SK-N-SH (cell line): ENCODE results near the gene CST11. TPM values are rescaled to one million over a fixed set of nuclear protein-coding genes. Genes with fewer than 3 reads are reported as not detected.

ENCODE experiments used
- CTCF ChIA-PET: fragments of 300-600, 350-600 bp; formaldehyde crosslinking; extraction: SDS; loops from one replicate; lab custom pipeline; 2021; lab: Yijun Ruan, JAX
- POLR2A ChIA-PET: fragments of 350-600 bp; sonication (Branson Sonifier 250); formaldehyde crosslinking; extraction: SDS; loops from one replicate; lab custom pipeline; 2020; ENCODE audit warnings: antibody characterized with exemption, inconsistent platforms; lab: Yijun Ruan, JAX
- DNase-seq: peaks from one replicate; pipeline ENCODE4 v3.0.0; 2012
- H2AFZ ChIP-seq: fragments of 200-600 bp; sonication (generic); 2 replicates; pipeline ENCODE4 v1.8.1; 2016; ENCODE audit warnings: antibody characterized with exemption, mild to moderate bottlenecking, low read depth
- H3F3A ChIP-seq: fragments of 200-600 bp; sonication (generic); replicated peaks from 2 replicates; pipeline ENCODE3; 2016; ENCODE audit warnings: antibody characterized with exemption, mild to moderate bottlenecking; ENCODE audit not compliant: insufficient read depth
- H3K27ac ChIP-seq, 2 experiments: fragments of 200-500 bp in 1 of 2; fragments of 200-600 bp in 1 of 2; sonication (Bioruptor generic) in 1 of 2; sonication (generic), shearing (Covaris generic) in 1 of 2; 2 replicates each; pipeline versions ENCODE4 v1.5.1 to v1.6.1; 2014 to 2016; ENCODE audit warnings: low read depth in 2 of 2, inconsistent platforms in 1 of 2, low read length in 1 of 2, mild to moderate bottlenecking in 1 of 2, mixed read lengths in 1 of 2
- H3K27me3 ChIP-seq: fragments of 200-600 bp; sonication (generic), shearing (Covaris generic); 2 replicates; pipeline ENCODE4 v1.6.1; 2016; ENCODE audit warnings: mixed run types; ENCODE audit not compliant: insufficient read depth
- H3K36me3 ChIP-seq, 2 experiments: fragments of 200-500 bp in 1 of 2; fragments of 200-600 bp in 1 of 2; sonication (Bioruptor generic) in 1 of 2; sonication (generic) in 1 of 2; replicated peaks in 1 of 2; 2 replicates each; pipeline versions ENCODE3 to v1.5.1; 2014 to 2016; ENCODE audit warnings: low read length in 1 of 2, mild to moderate bottlenecking in 1 of 2; ENCODE audit not compliant: insufficient read depth in 2 of 2, control insufficient read depth in 1 of 2
- H3K4me1 ChIP-seq, 2 experiments: fragments of 200-500 bp in 1 of 2; fragments of 200-600 bp in 1 of 2; sonication (Bioruptor generic) in 1 of 2; sonication (generic), shearing (Covaris generic) in 1 of 2; 2 replicates each; pipeline versions ENCODE4 v1.5.1 to v1.6.1; 2014 to 2016; ENCODE audit warnings: low read depth in 1 of 2, low read length in 1 of 2, mixed run types in 1 of 2; ENCODE audit not compliant: insufficient read depth in 2 of 2, control insufficient read depth in 1 of 2
- H3K4me2 ChIP-seq: fragments of 200-600 bp; sonication (generic), shearing (Covaris generic); 2 replicates; pipeline ENCODE4 v1.6.1; 2017; ENCODE audit warnings: mixed run types
- H3K4me3 ChIP-seq, 2 experiments: fragments of 200-500 bp in 1 of 2; fragments of 200-600 bp in 1 of 2; sonication (Bioruptor generic) in 1 of 2; sonication (generic), shearing (Covaris generic) in 1 of 2; 2 replicates each; pipeline versions ENCODE4 v1.5.1 to v1.8.1; 2014 to 2016; ENCODE audit warnings: low read depth in 2 of 2, inconsistent platforms in 1 of 2, low read length in 1 of 2, mild to moderate bottlenecking in 1 of 2, mixed read lengths in 1 of 2, moderate library complexity in 1 of 2
- H3K79me2 ChIP-seq: fragments of 200-600 bp; sonication (generic); 2 replicates; pipeline ENCODE4 v1.8.1; 2017; ENCODE audit warnings: mild to moderate bottlenecking; ENCODE audit not compliant: insufficient read depth
- H3K9ac ChIP-seq: fragments of 200-600 bp; sonication (generic); 2 replicates; pipeline ENCODE4 v1.6.1; 2017; ENCODE audit warnings: mixed run types
- H3K9me2 ChIP-seq: fragments of 200-600 bp; sonication (generic); 2 replicates; pipeline ENCODE4 v1.6.1; 2017; ENCODE audit warnings: mixed run types
- H3K9me3 ChIP-seq: fragments of 200-600 bp; sonication (generic); 2 replicates; pipeline ENCODE4 v1.6.1; 2017; ENCODE audit warnings: mixed run types, mild to moderate bottlenecking, moderate library complexity
- H4K20me1 ChIP-seq: fragments of 200-600 bp; sonication (generic); 2 replicates; pipeline ENCODE4 v1.6.1; 2017; ENCODE audit warnings: mild to moderate bottlenecking, mixed run types; ENCODE audit not compliant: insufficient read depth
- REST ChIP-seq: IDR thresholded peaks from 2 replicates; pipeline ENCODE4 v1.6.1; 2012; ENCODE audit warnings: mild to moderate bottlenecking, low read depth, low read length, moderate library complexity
- SMC3 ChIP-seq: IDR thresholded peaks from 2 replicates; pipeline ENCODE4 v1.6.1; 2012; ENCODE audit warnings: low read depth, low read length, improper control_type of control experiment
- TCF12 ChIP-seq: IDR thresholded peaks from 2 replicates; pipeline ENCODE4 v1.4.0; 2012
- WGBS: methylation state at CpG from one replicate; pipeline ENCODE4 v1.1.6; 2017; ENCODE audit warnings: low lambda C conversion rate; 5-methylcytosine and 5-hydroxymethylcytosine counted together
- polyA plus RNA-seq, 3 experiments: library from polyadenylated mRNA; depleted of rRNA; stranded (reverse); fragments of >200 nt; gene quantifications; 2 replicates each; pipeline ENCODE4 v1.2.3, GENCODE V29; 2012
- TF ChIP-seq, protein P1 (sequence below): fragments of 150-350 bp; IDR thresholded peaks from 2 replicates; pipeline ENCODE4 v1.6.1; 2016; ENCODE audit warnings: mild to moderate bottlenecking, low read depth, low read length

CST11 gene
- polyA plus RNA-seq, 1 of the 3 experiments (the other 2 are of a cell fraction), result not detected

- no peaks in the 10 kb centered on the region for H3K9me2 ChIP-seq
- H3K4me3 ChIP-seq, result no peak overlapping the region
- H3K9me3 ChIP-seq, result no peaks in the 10 kb centered on the region
- WGBS, result 16% methylated on average over 7 of the region's 7 CpGs
- no peak overlapping the region for H3K9ac ChIP-seq
- ChIA-PET POLR2A (no interaction called here), CTCF (interaction anchor here (1.1 to 1.5 kb wide), 2 partner anchors 9 to 14 kb away, joined by 4 to 7 read pairs; no protein-coding TSS in a partner anchor)
- H3K27ac ChIP-seq, result no peak overlapping the region
- no peaks in the 10 kb centered on the region for H3K79me2 ChIP-seq
- no peak for DNase-seq
- H3K4me1 ChIP-seq, result no peaks in the 10 kb centered on the region
- no peaks in the 10 kb centered on the region for H3F3A ChIP-seq
- H4K20me1 ChIP-seq, result no peaks in the 10 kb centered on the region
- H3K4me2 ChIP-seq, result no peak overlapping the region
- TF ChIP-seq REST, result no peak
- TF ChIP-seq SMC3, result no peak
- H3K36me3 ChIP-seq, result no peaks in the 10 kb centered on the region
- no peak overlapping the region for H2AFZ ChIP-seq
- H3K27me3 ChIP-seq, result peaks cover 50% of the 10 kb centered on the region
Observed at GRCh38 chr20:23455639-23456038, 3.0 kb upstream of the CST11 start.

DNA sequence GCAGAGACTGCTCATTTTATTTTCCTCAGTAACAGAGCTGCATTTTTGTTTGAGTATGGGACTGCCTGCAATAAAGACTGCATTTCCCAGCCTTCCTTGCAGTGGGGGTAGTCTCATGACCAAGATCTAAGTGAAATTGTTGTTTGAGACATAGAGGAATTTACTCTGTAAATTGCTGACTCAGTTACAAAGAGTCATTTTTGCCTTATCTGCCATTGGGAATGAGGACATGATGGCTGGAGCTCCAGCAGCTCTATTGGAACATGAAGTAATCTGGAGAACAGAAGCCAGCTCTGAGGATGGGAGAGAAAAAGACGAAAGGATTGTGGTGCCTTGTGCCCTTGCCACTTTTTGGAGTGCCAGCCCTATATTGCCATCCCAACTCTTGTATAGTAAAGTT is 2.1 kb upstream of the CST11 start:
- CTCF ChIA-PET, result interaction anchor here (1.5 kb wide), 1 partner anchor 13 kb away, joined by 7 read pairs; no protein-coding TSS in a partner anchor
- no peaks in the 10 kb centered on the region for H4K20me1 ChIP-seq
- H3K27me3 ChIP-seq, result peaks cover 50% of the 10 kb centered on the region
- H3K9me3 ChIP-seq, result no peaks in the 10 kb centered on the region
- H3K9ac ChIP-seq, result no peak overlapping the region
- H3F3A ChIP-seq, result no peaks in the 10 kb centered on the region
- H3K4me3 ChIP-seq, result no peak overlapping the region
- no peak overlapping the region for H3K27ac ChIP-seq
- no peak overlapping the region for H3K4me2 ChIP-seq
- no peaks in the 10 kb centered on the region for H3K79me2 ChIP-seq
- no peak for DNase-seq
- no peaks in the 10 kb centered on the region for H3K9me2 ChIP-seq
- H3K4me1 ChIP-seq, result no peaks in the 10 kb centered on the region
- no peak overlapping the region for H2AFZ ChIP-seq
- POLR2A ChIA-PET, result no interaction called here
- 5% methylated on average over 1 of the region's 1 CpG for WGBS
- TF ChIP-seq REST (no peak), TCF12 (no peak)
- TF ChIP-seq, protein P1, sequence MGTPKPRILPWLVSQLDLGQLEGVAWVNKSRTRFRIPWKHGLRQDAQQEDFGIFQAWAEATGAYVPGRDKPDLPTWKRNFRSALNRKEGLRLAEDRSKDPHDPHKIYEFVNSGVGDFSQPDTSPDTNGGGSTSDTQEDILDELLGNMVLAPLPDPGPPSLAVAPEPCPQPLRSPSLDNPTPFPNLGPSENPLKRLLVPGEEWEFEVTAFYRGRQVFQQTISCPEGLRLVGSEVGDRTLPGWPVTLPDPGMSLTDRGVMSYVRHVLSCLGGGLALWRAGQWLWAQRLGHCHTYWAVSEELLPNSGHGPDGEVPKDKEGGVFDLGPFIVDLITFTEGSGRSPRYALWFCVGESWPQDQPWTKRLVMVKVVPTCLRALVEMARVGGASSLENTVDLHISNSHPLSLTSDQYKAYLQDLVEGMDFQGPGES, result no peak
- H3K36me3 ChIP-seq, result no peaks in the 10 kb centered on the region
